HG03045 (cell line): Measurements from ENCODE around the gene SEC24D.
"Not testable (repeated sequence)": the region's sequence is repeated elsewhere in the genome, so short reads cannot be mapped to it uniquely, and the experiment has no call there.

Experiments used
- ATAC-seq: cut with Tn5 transposase; IDR thresholded peaks from one replicate; pipeline ENCODE4 v1.9.1; 2021; ENCODE audit warnings: mild to moderate bottlenecking, moderate library complexity; ENCODE audit not compliant: unreplicated experiment

SEC24D gene, protein sequence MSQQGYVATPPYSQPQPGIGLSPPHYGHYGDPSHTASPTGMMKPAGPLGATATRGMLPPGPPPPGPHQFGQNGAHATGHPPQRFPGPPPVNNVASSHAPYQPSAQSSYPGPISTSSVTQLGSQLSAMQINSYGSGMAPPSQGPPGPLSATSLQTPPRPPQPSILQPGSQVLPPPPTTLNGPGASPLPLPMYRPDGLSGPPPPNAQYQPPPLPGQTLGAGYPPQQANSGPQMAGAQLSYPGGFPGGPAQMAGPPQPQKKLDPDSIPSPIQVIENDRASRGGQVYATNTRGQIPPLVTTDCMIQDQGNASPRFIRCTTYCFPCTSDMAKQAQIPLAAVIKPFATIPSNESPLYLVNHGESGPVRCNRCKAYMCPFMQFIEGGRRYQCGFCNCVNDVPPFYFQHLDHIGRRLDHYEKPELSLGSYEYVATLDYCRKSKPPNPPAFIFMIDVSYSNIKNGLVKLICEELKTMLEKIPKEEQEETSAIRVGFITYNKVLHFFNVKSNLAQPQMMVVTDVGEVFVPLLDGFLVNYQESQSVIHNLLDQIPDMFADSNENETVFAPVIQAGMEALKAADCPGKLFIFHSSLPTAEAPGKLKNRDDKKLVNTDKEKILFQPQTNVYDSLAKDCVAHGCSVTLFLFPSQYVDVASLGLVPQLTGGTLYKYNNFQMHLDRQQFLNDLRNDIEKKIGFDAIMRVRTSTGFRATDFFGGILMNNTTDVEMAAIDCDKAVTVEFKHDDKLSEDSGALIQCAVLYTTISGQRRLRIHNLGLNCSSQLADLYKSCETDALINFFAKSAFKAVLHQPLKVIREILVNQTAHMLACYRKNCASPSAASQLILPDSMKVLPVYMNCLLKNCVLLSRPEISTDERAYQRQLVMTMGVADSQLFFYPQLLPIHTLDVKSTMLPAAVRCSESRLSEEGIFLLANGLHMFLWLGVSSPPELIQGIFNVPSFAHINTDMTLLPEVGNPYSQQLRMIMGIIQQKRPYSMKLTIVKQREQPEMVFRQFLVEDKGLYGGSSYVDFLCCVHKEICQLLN

DNA sequence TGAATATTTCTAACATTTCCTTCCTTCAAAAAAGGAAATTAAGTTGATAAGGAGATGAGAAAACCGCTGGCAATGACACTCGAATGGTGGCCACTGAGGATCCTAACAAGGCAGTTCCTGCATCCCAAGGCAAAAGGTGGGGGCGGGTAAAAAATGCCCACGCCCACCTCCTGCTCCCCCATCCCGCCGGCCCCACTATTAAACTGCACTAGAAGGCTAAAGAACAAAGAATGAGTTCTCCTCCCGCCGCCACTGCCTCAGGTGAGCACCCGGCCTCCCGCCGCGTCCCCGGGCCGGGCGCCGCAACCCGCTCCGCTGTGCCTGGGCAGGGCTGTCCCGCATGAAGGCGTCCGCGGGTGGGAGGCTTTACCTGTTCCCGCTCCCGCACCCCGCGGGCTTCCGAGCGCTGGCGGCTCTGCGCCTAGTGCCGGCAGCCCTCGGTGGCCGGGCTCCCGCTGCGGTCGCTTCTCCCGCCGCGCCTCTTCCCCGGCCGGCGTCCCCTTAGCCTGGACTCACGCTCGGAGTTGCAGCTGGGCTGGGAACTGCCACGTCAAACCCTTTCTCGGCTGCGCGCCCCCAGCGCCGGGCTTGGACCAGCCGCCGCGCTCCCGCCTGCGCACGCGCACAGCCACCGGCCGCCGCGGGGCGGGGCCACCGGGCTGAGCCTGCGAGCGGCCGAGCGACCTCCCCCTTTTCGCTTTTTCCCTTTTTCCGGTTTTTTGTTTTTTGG is at the start of gene SEC24D:
TSS of gene SEC24D (minus strand) at position 556 of the 730 bp plus-strand sequence. CDS start 2,430 bp downstream, outside the sequence.
- peak; percentile 75 for ATAC-seq

DNA sequence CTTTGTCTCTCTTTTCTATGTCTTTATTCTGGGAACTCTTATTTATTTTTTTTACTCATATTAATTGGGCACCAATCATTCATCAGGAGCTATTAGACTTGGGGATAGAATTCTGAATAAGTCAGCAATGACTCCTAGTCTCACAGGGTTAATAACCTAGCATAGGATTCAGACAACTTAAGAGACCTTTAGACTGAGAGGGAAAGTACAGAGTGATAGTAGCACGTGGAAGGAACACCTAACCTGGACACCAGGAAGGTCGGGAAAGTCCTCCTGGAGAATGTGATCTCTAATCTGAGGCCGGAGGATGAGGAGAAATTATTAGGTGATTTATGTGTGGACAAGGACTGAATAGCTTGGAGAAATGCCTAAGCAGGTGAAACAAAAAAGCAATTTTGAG is 48.8 kb upstream of the SEC24D start:
- no peak for ATAC-seq

DNA sequence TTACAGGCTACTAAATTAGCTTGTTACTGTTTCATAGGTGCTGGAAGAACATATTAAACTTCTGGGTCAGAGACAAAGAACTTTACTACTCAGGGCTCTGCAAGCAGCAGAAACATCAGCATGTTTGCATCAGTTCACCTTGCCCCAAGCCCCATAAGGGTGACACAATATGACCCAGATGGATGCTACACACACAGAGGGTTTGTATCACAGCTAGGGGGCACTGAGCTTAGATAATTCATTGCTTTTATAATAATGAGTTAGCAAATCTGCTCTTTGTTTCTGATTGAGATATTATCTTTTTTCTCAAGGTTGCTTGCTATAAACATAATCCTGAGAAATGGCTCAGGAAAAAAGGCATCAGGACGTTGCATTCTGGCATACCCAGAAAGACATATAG is 47.9 kb upstream of the SEC24D start:
- no peak for ATAC-seq

GRCh38 chr4:118881512-118882146 is 45.7 kb upstream of the SEC24D start:
- no peak for ATAC-seq

DNA sequence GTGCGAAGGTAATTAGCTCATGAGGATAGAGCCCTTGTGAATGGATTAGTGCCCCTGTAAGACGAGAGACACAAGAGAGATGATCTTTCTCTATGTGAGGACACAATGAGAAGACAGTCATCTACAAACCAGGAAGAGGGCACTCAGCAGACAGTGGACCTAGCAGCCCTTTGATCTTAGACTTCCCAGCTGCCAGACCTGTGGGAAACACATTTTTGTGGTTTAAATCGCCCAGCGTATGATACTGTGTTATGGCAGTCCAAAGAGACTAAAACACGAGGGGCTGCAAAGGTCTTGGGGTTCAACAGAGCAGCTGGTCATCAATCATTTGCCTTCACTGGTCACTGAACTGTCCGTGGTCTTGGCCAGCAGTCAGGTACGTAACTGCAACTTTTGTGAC is 43.5 kb upstream of the SEC24D start:
- no peak for ATAC-seq

- ATAC-seq: not testable (repeated sequence)
These were observed 42.6 kb upstream of the SEC24D start for GRCh38 chr4:118878507-118878906.

DNA sequence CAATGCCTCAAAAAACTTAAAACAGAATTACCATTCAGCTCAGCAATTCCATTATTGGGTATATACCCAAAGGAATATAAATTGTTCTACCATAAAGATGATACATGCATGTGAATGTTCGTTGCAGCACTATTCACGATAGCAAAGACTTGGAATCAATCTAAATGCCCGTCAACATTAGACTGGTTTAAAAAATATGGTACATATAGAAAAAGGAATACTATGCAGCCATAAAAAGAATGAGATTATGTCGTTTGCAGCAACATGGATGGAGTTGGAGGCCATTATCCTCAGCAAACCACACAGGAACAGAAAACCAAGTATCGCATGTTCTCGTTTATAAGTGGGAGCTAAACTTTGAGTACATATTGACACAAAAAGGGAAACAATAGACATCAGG is 41.9 kb upstream of the SEC24D start:
- no peak for ATAC-seq

- ATAC-seq: no peak
These were observed 36.3 kb upstream of the SEC24D start for GRCh38 chr4:118872181-118872580.

DNA sequence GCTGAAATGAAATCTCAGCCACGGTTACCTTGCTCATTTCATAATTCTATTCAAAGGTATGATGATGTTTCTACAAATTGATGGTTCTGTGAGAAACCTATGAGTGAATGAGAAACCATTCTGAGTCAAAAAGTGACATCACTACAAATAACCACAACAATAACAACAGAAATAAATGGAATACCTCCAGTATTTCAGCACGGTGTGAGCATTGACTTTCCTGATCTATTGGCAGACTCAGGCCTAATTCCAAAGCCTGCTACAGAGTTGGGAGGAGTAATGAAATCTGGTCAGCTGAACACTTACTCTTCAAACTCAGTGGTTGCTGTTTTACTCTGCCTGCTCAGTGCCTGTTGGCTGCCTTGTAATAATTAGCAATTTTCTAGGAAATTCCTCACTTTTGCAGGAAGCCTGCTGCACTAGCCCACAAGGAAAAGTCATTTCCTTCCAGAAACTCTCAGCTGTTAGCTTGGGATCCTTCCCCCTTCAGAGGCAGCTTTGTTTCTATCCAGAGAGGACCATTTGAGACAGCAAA is 33.9 kb upstream of the SEC24D start:
- no peak for ATAC-seq

DNA sequence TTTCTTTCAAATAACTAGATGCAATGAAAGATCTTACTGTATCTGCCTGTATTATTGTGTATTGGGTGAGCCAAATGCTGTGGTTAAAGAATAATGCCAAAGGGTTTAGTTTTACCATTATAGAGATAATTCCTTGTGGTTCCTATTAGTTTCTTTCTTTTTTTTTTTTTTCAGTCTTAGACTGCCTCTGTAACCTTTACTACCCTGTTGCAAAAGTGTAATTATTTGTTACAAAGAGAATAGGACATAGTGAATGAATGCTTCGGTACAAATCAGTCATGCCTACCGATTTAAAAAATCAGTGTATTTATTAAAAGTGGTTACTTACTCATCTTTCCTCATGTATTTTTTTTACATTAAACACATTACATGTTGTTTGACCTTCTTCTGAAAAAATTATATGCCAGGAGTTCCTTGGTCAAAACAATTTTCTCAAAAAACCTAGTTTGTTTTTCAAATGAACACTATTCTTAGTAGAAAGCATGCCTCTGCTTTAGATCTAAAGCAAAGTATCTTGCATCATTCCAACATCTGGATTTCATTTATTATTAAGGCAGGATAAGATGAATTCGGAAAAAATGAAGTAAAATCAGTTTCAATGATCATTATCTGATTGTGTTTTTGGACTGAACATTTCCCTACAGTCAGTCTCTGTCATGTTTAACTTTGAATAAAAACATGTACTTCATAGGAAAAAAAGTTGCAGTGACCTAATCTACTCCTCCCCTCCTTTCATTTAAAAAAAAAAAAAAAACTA is 31.6 kb upstream of the SEC24D start:
- ATAC-seq: no peak

DNA sequence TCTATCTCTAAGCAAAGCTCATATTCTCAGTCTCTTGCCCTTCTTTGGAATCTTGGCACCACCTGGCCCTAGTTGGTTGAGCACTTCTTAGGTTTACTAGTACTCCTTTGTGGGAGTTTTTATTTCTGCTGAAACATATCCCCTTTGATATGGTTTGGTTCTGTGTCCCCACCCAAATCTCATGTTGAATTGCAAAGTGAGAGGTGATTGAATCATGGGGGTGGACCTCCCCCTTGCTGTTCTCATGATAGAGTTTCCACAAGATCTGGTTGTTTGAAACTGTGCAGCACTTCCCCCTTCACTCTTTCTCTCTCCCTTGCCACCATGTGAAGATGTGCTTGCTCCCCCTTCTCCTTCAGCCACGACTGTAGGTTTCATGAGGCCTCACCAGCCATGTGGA is 30.5 kb upstream of the SEC24D start:
- no peak for ATAC-seq

DNA sequence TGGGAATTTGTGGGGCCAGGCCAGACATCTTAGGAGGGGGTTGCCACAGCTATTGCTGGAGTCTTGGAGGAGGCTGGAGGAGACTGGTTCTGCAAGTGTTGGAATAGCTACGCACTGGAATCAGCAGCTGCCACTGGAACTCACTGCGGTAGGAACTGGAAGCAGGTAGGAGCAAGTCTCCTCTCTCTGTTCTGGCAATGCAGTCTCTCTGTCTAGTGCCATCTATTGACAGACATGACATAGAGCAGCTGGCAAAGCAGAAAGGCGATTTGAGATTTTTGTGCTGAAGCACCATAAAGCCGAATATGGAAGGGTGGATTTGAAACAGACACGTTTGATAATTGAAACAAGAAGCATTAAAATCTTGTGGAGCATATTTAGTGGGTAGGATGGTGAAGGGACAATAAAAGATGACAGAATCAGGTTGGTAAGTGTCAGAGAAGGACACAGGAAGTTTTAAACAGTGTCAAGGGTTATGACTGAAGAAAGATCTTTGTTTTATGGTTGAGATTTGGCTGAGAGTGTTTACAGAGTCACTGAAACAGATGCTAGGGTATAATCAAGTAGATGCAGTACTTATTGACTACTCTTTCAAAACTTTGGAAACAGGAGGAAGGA is 29.3 kb upstream of the SEC24D start:
- ATAC-seq: no peak

DNA sequence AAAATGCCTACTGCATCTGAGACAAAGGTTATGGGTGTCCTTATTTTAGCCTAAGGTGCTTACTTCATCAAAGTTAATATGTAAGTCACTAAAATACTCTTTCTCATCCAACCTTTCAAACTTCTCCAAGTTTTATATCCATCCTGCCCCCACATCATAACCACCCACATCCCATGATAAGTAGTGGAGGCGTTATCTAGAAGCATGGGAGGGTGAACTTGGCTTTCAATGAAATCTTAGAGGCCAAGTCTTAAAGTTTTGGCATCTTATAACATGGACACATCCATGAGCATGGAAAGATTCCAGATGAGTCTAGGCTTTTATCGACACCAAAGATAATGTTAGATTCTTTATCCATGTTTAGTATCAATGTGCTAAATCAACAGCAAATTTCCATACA is 22.9 kb upstream of the SEC24D start:
- ATAC-seq: no peak

DNA sequence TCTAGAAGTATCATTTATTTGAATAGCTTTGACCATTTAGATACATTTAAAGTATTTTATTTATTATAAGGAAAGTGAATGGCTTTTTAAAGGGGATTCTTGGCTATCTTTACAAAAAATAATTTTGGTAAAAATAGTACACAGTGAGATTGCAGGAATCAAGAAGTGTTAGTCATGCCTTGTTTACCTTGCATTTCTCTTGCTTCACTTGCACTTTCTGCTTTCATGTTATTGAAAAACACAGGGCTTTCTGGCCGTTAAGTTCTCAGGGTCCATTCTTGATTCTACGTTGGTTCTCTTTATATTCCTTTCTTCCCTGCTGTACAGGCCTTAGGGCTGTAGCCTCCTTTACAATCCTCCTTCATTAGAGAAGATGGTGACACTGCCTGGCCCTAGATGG is 21.8 kb upstream of the SEC24D start:
- no peak for ATAC-seq

DNA sequence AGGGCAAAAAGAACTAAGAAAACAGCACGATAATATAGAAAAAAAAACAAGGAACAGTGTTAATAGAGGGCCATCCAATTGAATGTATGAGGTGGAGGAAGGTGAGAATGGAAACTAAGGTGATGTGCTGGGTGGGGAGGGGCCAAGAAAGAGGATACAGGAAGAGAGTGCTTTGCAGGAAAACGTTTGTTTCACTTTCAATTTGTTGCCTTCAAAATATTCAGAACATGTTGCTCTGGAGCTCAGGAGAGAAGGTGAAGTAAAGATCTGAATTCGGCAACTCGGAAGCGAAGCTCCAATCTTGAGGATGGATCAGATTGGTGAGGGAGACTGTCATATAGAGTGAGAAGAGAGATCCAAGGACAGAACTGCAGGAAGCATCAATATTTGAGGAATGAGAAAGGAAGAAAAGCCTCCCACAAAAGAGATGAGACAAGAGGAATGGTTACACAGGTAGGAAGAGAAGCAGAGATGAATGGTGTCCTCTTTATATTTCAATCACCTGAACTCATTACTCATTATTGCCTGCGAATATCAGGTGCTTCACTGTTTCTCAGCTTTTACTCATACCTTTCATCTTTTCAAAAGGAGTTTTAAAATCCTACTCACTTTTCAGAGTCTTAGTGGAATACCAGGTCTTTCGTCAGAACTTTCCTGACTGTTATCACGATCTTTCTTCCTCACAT is 14.7 kb upstream of the SEC24D start:
- peak; percentile 96 for ATAC-seq

- peak; percentile 11 for ATAC-seq
These were observed 14.1 kb upstream of the SEC24D start for GRCh38 chr4:118849867-118850487.

- no peak for ATAC-seq
These were observed 13.0 kb upstream of the SEC24D start for GRCh38 chr4:118848901-118849300.

DNA sequence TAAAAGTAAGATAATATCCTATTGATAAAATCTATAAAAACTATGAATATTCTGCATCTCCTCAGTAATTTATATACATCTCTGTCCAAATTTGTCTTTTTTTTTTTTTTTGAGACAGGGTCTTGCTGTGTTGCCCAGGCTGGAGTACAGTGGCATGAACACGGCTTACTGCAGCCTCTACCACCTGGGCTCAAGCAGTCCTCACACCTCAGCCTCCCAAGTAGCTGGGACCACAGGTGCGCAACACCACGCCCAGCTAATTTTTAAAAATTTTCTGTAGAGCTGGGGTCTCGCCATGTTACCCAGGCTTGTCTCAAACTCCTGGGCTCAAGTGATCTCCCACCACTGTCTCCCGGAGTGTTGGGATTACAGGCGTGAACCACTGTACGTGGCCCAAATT is 12.3 kb upstream of the SEC24D start:
- no peak for ATAC-seq
